ENCODE measurements around the gene UBR2.

DNA sequence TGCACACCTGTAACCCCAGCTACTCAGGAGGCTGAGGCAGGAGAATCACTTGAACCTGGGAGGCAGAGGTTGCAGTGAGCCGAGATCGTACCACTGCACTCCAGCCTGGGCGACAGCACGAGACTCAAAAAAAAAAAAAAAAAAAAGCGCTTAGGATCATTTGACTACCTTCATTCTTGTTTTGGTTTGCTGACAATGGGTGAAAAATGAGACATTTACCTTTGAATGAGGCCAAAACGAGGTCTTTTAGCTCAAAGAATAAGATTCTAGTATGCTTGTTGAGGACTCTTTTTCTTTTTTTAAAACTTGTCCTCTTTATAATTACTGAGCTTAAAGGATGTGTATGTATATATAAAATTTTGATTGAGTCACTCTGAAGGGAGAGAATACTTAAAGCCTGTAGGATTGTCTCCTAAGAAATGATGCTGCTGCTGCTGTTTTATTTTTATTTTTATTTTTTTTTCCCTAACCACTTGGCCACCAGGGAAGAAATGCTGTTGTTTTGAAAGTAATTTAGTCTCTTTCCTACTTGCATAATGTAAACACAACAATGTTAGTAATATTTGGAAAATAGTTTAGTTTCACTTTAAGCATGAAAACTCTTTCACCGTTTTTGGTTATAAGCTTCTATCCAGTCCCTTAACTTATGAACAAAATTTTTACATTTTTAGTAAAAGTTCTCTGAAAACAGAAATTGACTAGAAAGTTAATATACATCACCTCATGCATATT lies 7.9 kb downstream of the UBR2 start:
- TF ChIP-seq, protein P1, sequence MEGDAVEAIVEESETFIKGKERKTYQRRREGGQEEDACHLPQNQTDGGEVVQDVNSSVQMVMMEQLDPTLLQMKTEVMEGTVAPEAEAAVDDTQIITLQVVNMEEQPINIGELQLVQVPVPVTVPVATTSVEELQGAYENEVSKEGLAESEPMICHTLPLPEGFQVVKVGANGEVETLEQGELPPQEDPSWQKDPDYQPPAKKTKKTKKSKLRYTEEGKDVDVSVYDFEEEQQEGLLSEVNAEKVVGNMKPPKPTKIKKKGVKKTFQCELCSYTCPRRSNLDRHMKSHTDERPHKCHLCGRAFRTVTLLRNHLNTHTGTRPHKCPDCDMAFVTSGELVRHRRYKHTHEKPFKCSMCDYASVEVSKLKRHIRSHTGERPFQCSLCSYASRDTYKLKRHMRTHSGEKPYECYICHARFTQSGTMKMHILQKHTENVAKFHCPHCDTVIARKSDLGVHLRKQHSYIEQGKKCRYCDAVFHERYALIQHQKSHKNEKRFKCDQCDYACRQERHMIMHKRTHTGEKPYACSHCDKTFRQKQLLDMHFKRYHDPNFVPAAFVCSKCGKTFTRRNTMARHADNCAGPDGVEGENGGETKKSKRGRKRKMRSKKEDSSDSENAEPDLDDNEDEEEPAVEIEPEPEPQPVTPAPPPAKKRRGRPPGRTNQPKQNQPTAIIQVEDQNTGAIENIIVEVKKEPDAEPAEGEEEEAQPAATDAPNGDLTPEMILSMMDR (conservative IDR thresholded peaks at IDR 0.05 in 1 of 2, IDR thresholded peaks at IDR 0.05 in 1 of 2; ENCODE audit: low read depth in 1 of 2, low read length in 2 of 2) = no peak
- TF ChIP-seq EZH2 (IDR thresholded peaks at IDR 0.05; ENCODE audit: low read length, missing control alignments) = no peak

Data from fibroblast of lung (primary cell).